Femur (tissue), 1 donor: Measurements from ENCODE around the gene GTF2IRD1.
"Not testable (repeated sequence)": the region's sequence is repeated elsewhere in the genome, so short reads cannot be mapped to it uniquely, and the experiment has no call there.

Experiments
- DNase-seq: peaks from one replicate; pipeline ENCODE4 v3.0.0-alpha.2; 2017

The GTF2IRD1 gene

GRCh38 chr7:74453322-74454011 lies at the start of gene GTF2IRD1:
Gene GTF2IRD1, plus strand, starts transcription at chr7:74453906. Its CDS starts 54,175 bp downstream, at chr7:74508081.
- peak; percentile 88 for DNase-seq

- DNase-seq = no peak
Observed at GRCh38 chr7:74404388-74404700, 49.4 kb upstream of the GTF2IRD1 start.

GRCh38 chr7:74404741-74405140 lies 49.0 kb upstream of the GTF2IRD1 start:
- no peak for DNase-seq

- no peak for DNase-seq
Observed at GRCh38 chr7:74405191-74405898, 48.4 kb upstream of the GTF2IRD1 start.

- DNase-seq = no peak
Observed at GRCh38 chr7:74405899-74406512, 47.7 kb upstream of the GTF2IRD1 start.

GRCh38 chr7:74407958-74408357 lies 45.7 kb upstream of the GTF2IRD1 start:
- DNase-seq = no peak

- DNase-seq = no peak
Observed at GRCh38 chr7:74409571-74409970, 44.1 kb upstream of the GTF2IRD1 start.

GRCh38 chr7:74410772-74411171 lies 42.9 kb upstream of the GTF2IRD1 start:
- DNase-seq = no peak

GRCh38 chr7:74411571-74411970 lies 42.1 kb upstream of the GTF2IRD1 start:
- not testable (repeated sequence) for DNase-seq

- no peak for DNase-seq
Observed at GRCh38 chr7:74412056-74412455, 41.6 kb upstream of the GTF2IRD1 start.

- DNase-seq = no peak
Observed at GRCh38 chr7:74412603-74413002, 41.1 kb upstream of the GTF2IRD1 start.

GRCh38 chr7:74414595-74415333 lies 38.9 kb upstream of the GTF2IRD1 start:
- DNase-seq = not testable (repeated sequence)

- DNase-seq = peak; percentile 85
Observed at GRCh38 chr7:74417419-74417971, 36.2 kb upstream of the GTF2IRD1 start.

GRCh38 chr7:74418076-74418475 lies 35.6 kb upstream of the GTF2IRD1 start:
- no peak for DNase-seq

GRCh38 chr7:74418538-74418937 lies 35.2 kb upstream of the GTF2IRD1 start:
- no peak for DNase-seq

GRCh38 chr7:74419232-74419631 lies 34.5 kb upstream of the GTF2IRD1 start:
- not testable (repeated sequence) for DNase-seq

- DNase-seq = no peak
Observed at GRCh38 chr7:74420006-74420405, 33.7 kb upstream of the GTF2IRD1 start.

GRCh38 chr7:74424291-74424880 lies 29.3 kb upstream of the GTF2IRD1 start:
- no peak for DNase-seq

GRCh38 chr7:74428023-74428422 lies 25.7 kb upstream of the GTF2IRD1 start:
- DNase-seq = no peak

- no peak for DNase-seq
Observed at GRCh38 chr7:74429153-74429747, 24.5 kb upstream of the GTF2IRD1 start.

GRCh38 chr7:74430409-74430808 lies 23.3 kb upstream of the GTF2IRD1 start:
- not testable (repeated sequence) for DNase-seq

- no peak for DNase-seq
Observed at GRCh38 chr7:74430961-74431466, 22.7 kb upstream of the GTF2IRD1 start.
